ENCODE measurements around the gene ACOXL. TPM values are rescaled to one million over a fixed set of nuclear protein-coding genes. Genes with fewer than 3 reads are reported as not detected.

ACOXL gene
- polyA plus RNA-seq, 3 donors: 0.35 TPM; not detected in 2

DNA sequence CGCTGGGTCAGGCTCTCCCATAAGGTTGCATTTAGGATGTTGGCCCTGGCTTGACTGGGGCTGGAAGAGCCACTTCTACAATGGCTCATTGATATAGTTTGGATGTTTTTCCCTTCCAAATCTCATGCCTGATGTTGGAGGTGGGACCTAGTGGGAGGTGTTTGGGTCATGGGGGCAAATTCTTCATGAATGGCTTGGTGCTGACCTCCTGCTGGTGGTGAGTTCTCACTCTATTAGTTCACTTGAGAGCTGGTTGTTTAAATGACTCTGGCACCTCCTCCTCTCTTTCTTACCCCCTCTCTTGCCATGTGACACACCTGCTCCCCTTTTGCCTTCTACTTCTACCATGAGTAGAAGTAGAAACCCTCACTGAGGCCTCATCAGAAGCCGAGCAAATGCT lies 20.5 kb downstream of the ACOXL start:
- H3K36me3 Mint-ChIP-seq: no peaks in the 10 kb centered on the region
- Histone ChIP-seq H4K20me1 (ENCODE audit: insufficient read depth, low read length) (no peaks in the 10 kb centered on the region), H3K9ac (ENCODE audit: insufficient read depth, low read length, poor library complexity, severe bottlenecking) (no peak overlapping the region), H3K27me3 (ENCODE audit: control insufficient read depth in 2 of 2, insufficient read depth in 2 of 2, low read length in 2 of 2) (peaks cover 10 to 18% of the 10 kb centered on the region in 2 donors), H3K4me3 (replicated peaks in 1 of 3; ENCODE audit: low read depth in 2 of 3, low read length in 3 of 3) (no peak overlapping the region), H3K9me3 (replicated peaks in 1 of 2; ENCODE audit: control insufficient read depth in 1 of 2, insufficient read depth in 1 of 2, low read length in 2 of 2) (no peaks in the 10 kb centered on the region), H3K36me3 (replicated peaks in 1 of 2; ENCODE audit: control insufficient read depth in 1 of 2, insufficient read depth in 2 of 2, low read length in 2 of 2) (no peaks in the 10 kb centered on the region), H3K27ac (ENCODE audit: low read depth in 1 of 2, low read length in 2 of 2) (no peak overlapping the region), H3K79me2 (ENCODE audit: insufficient read depth, low read length) (no peaks in the 10 kb centered on the region), H3K4me2 (replicated peaks; ENCODE audit: extremely low read depth, low read length, poor library complexity, severe bottlenecking) (no peak overlapping the region), H2AFZ (ENCODE audit: insufficient read depth, low read depth, low read length, poor library complexity, severe bottlenecking) (no peak overlapping the region), H3K4me1 (ENCODE audit: control insufficient read depth in 1 of 2, insufficient read depth in 2 of 2, low read length in 2 of 2) (no peaks in the 10 kb centered on the region)
- DNase-seq: no peak
- TF ChIP-seq, protein P1, sequence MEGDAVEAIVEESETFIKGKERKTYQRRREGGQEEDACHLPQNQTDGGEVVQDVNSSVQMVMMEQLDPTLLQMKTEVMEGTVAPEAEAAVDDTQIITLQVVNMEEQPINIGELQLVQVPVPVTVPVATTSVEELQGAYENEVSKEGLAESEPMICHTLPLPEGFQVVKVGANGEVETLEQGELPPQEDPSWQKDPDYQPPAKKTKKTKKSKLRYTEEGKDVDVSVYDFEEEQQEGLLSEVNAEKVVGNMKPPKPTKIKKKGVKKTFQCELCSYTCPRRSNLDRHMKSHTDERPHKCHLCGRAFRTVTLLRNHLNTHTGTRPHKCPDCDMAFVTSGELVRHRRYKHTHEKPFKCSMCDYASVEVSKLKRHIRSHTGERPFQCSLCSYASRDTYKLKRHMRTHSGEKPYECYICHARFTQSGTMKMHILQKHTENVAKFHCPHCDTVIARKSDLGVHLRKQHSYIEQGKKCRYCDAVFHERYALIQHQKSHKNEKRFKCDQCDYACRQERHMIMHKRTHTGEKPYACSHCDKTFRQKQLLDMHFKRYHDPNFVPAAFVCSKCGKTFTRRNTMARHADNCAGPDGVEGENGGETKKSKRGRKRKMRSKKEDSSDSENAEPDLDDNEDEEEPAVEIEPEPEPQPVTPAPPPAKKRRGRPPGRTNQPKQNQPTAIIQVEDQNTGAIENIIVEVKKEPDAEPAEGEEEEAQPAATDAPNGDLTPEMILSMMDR (IDR thresholded peaks at IDR 0.05): no peak
- H3K4me3 Mint-ChIP-seq: no peak overlapping the region
- WGBS (ENCODE audit: insufficient coverage): 100% methylated on average over 2 of the region's 2 CpGs
- H3K27me3 Mint-ChIP-seq (ENCODE audit: low read depth in 3 of 3): peaks cover 18 to 20% (median 20%) of the 10 kb centered on the region in 3 donors
- peaks cover 8% of the 10 kb centered on the region for H3K4me1 Mint-ChIP-seq
- H3K27ac Mint-ChIP-seq: no peak overlapping the region
- intact Hi-C loops (cut with micrococcal nuclease): no loop called here
- no peaks in the 10 kb centered on the region for H3K9me3 Mint-ChIP-seq

GRCh38 chr2:110755491-110756078 lies 23.2 kb downstream of the ACOXL start:
- DNase-seq: peak in 1 of 3 donors; percentile 12
- no peaks in the 10 kb centered on the region for H3K27me3 ChIP-seq (ENCODE audit: control insufficient read depth in 2 of 2, insufficient read depth in 2 of 2, low read length in 2 of 2)
- intact Hi-C loops (cut with micrococcal nuclease): no loop called here
- no peak overlapping the region for H3K27ac ChIP-seq (ENCODE audit: low read depth in 1 of 2, low read length in 2 of 2)
- Mint-ChIP-seq H3K36me3 (no peaks in the 10 kb centered on the region), H3K27ac (no peak overlapping the region), H3K4me3 (no peak overlapping the region), H3K27me3 (ENCODE audit: low read depth in 3 of 3) (peaks cover 0 to 8% (median 7%) of the 10 kb centered on the region in 3 donors), H3K9me3 (peaks cover 4 to 19% (median 11%) of the 10 kb centered on the region in 7 donors), H3K4me1 (no peaks in the 10 kb centered on the region)
- no peaks in the 10 kb centered on the region for H3K36me3 ChIP-seq (replicated peaks in 1 of 2; ENCODE audit: control insufficient read depth in 1 of 2, insufficient read depth in 2 of 2, low read length in 2 of 2)
- TF ChIP-seq, protein P1 (IDR thresholded peaks at IDR 0.05): peak; percentile 75
- H3K9me3 ChIP-seq (replicated peaks in 1 of 2; ENCODE audit: control insufficient read depth in 1 of 2, insufficient read depth in 1 of 2, low read length in 2 of 2): peaks cover 2 to 3% of the 10 kb centered on the region in 2 donors
- H3K9ac ChIP-seq (ENCODE audit: insufficient read depth, low read length, poor library complexity, severe bottlenecking): no peak overlapping the region
- no peaks in the 10 kb centered on the region for H3K4me1 ChIP-seq (ENCODE audit: control insufficient read depth in 1 of 2, insufficient read depth in 2 of 2, low read length in 2 of 2)
- WGBS (ENCODE audit: insufficient coverage): no CpG with 5 or more reads among the region's 4 CpGs
- no peak overlapping the region for H2AFZ ChIP-seq (ENCODE audit: insufficient read depth, low read depth, low read length, poor library complexity, severe bottlenecking)
- H3K4me2 ChIP-seq (replicated peaks; ENCODE audit: extremely low read depth, low read length, poor library complexity, severe bottlenecking): no peak overlapping the region
- no peak overlapping the region for H3K4me3 ChIP-seq (replicated peaks in 1 of 3; ENCODE audit: low read depth in 2 of 3, low read length in 3 of 3)
- no peaks in the 10 kb centered on the region for H4K20me1 ChIP-seq (ENCODE audit: insufficient read depth, low read length)
- H3K79me2 ChIP-seq (ENCODE audit: insufficient read depth, low read length): no peaks in the 10 kb centered on the region
